ENCODE data around the gene TSPEAR. TPM values are rescaled to one million over a fixed set of nuclear protein-coding genes. Genes with fewer than 3 reads are reported as not detected.
A peak's percentile ranks its signal among the peaks of the same experiment; 100 is the strongest.

TSPEAR gene
- total and polyA plus RNA-seq, 12 donors = under 0.01 to 3.4 (median 1.0) TPM; not detected in 3

- DNase-seq = no peak
- Histone ChIP-seq H3K9me3 (peaks cover 0 to 14% (median 8%) of the 10 kb centered on the region in 11 donors), H3K36me3 (no peaks in the 10 kb centered on the region)
Measured at GRCh38 chr21:44497703-44498126, 213.7 kb downstream of the TSPEAR start.

GRCh38 chr21:44496564-44497550, 214.5 kb downstream of the TSPEAR start:
- ATAC-seq = peak in 5 of 8 donors; percentile 19 to 42 (median 23)
- Histone ChIP-seq H3K27ac (peak overlapping the region in 1 of 10 donors; percentile 8), H3K4me1 (peaks cover 0 to 32% (median 18%) of the 10 kb centered on the region in 9 donors), H3K4me3 (peak overlapping the region in 1 of 10 donors; percentile 7), H3K27me3 (peaks cover 0 to 52% (median 6%) of the 10 kb centered on the region in 7 donors), H3K9me3 (peaks cover 0 to 22% (median 14%) of the 10 kb centered on the region in 11 donors), H3K36me3 (no peaks in the 10 kb centered on the region)
- 36 to 37% methylated on average over 27 of the region's 27 CpGs for WGBS, 2 donors
- DNase-seq = no peak
- no peak for TF ChIP-seq CTCF (IDR thresholded peaks at IDR 0.05)
- intact Hi-C loops (cut with DNase I) = loop anchor here in 2 of 10 donors (10.0 kb wide), 2 partner anchors 58 to 62 kb away; partner anchors contain the start of genes KRTAP10-2 (in 1 of the 2) and KRTAP10-3 (in 1 of the 2)

More at GRCh38 chr21:44497703-44498126, 213.7 kb downstream of the TSPEAR start:
- TF ChIP-seq CTCF (IDR thresholded peaks at IDR 0.05) = no peak
- H3K4me1 ChIP-seq = peaks cover 0 to 32% (median 18%) of the 10 kb centered on the region in 9 donors
- 58 to 63% methylated on average over 6 of the region's 6 CpGs for WGBS, 2 donors
- peak in 2 of 8 donors; percentile 23 to 26 for ATAC-seq
- intact Hi-C loops (cut with DNase I) = loop anchor here in 2 of 10 donors (10.0 kb wide), 2 partner anchors 57 to 63 kb away; partner anchors contain the start of genes KRTAP10-2 (in 1 of the 2) and KRTAP10-3 (in 1 of the 2)
- no peak overlapping the region for H3K4me3 ChIP-seq
- peaks cover 0 to 52% (median 6%) of the 10 kb centered on the region in 7 donors for H3K27me3 ChIP-seq
- H3K27ac ChIP-seq = peak overlapping the region in 1 of 10 donors; percentile 8

- intact Hi-C loops (cut with DNase I) = loop anchor here in 2 of 10 donors (10.0 kb wide), 2 partner anchors 59 to 61 kb away; partner anchors contain the start of genes KRTAP10-2 (in 1 of the 2) and KRTAP10-3 (in 1 of the 2)
- no peaks in the 10 kb centered on the region for H3K36me3 ChIP-seq
- peaks cover 0 to 52% (median 6%) of the 10 kb centered on the region in 7 donors for H3K27me3 ChIP-seq
- no peak for TF ChIP-seq CTCF (IDR thresholded peaks at IDR 0.05)
- no peak overlapping the region for H3K4me3 ChIP-seq
- 67 to 75% methylated on average over 16 of the region's 16 CpGs for WGBS, 2 donors
- H3K27ac ChIP-seq = no peak overlapping the region
- ATAC-seq = peak; percentile 30 to 77 (median 66)
- H3K9me3 ChIP-seq = peaks cover 0 to 24% (median 14%) of the 10 kb centered on the region in 11 donors
- H3K4me1 ChIP-seq = peaks cover 0 to 32% (median 18%) of the 10 kb centered on the region in 9 donors
- no peak for DNase-seq
Measured at GRCh38 chr21:44495611-44496563, 215.5 kb downstream of the TSPEAR start.
